GM23248 (cell line): Measurements from ENCODE around the gene CPPED1. TPM values are rescaled to one million over a fixed set of nuclear protein-coding genes. Genes with fewer than 3 reads are reported as not detected.

Source experiments
- DNase-seq: peaks from one replicate; pipeline ENCODE4 v3.0.0-alpha.2; 2015
- H2AFZ ChIP-seq: fragments of 200-600 bp; sonication (generic); 2 replicates; pipeline ENCODE4 v1.6.1; 2016; ENCODE audit warnings: antibody characterized with exemption
- H3F3A ChIP-seq: fragments of 200-600 bp; sonication (generic); 2 replicates; pipeline ENCODE4 v1.6.1; 2016; ENCODE audit warnings: mild to moderate bottlenecking, antibody characterized with exemption, mixed run types; ENCODE audit not compliant: insufficient read depth
- H3K27ac ChIP-seq: fragments of 200-600 bp; sonication (generic); 2 replicates; pipeline ENCODE4 v1.5.1; 2016; ENCODE audit warnings: mild to moderate bottlenecking
- H3K27me3 ChIP-seq: fragments of 200-600 bp; sonication (generic); replicated peaks from 2 replicates; pipeline ENCODE4 v1.6.1; 2016; ENCODE audit warnings: mild to moderate bottlenecking; ENCODE audit not compliant: insufficient read depth
- H3K36me3 ChIP-seq: fragments of 200-600 bp; sonication (generic); 2 replicates; pipeline ENCODE4 v1.6.1; 2016; ENCODE audit warnings: low read depth, mild to moderate bottlenecking
- H3K4me1 ChIP-seq: fragments of 200-600 bp; sonication (generic); 2 replicates; pipeline ENCODE4 v1.6.1; 2016; ENCODE audit warnings: mild to moderate bottlenecking; ENCODE audit not compliant: insufficient read depth
- H3K4me2 ChIP-seq: fragments of 200-600 bp; sonication (generic); one replicate; pipeline ENCODE4 v1.6.1; 2016; ENCODE audit warnings: mild to moderate bottlenecking; ENCODE audit not compliant: unreplicated experiment
- H3K4me3 ChIP-seq: fragments of 200-600 bp; sonication (generic); 2 replicates; pipeline ENCODE4 v1.5.1; 2016; ENCODE audit warnings: mild to moderate bottlenecking
- H3K79me2 ChIP-seq: fragments of 200-600 bp; sonication (generic); 2 replicates; pipeline ENCODE4 v1.6.1; 2016; ENCODE audit warnings: mild to moderate bottlenecking; ENCODE audit not compliant: insufficient read depth
- H3K9ac ChIP-seq: fragments of 200-600 bp; sonication (generic); 2 replicates; pipeline ENCODE4 v1.6.1; 2016; ENCODE audit warnings: mild to moderate bottlenecking
- H3K9me2 ChIP-seq: fragments of 200-600 bp; sonication (generic); 2 replicates; pipeline ENCODE4 v1.6.1; 2016; ENCODE audit warnings: mixed run types, mild to moderate bottlenecking, moderate library complexity; ENCODE audit not compliant: insufficient read depth
- H3K9me3 ChIP-seq: fragments of 200-600 bp; sonication (generic); one replicate; pipeline ENCODE4 v1.6.1; 2017; ENCODE audit warnings: low read depth
- H4K20me1 ChIP-seq: fragments of 200-600 bp; sonication (generic); 2 replicates; pipeline ENCODE4 v1.6.0; 2016; ENCODE audit not compliant: insufficient read depth
- EZH2 ChIP-seq: fragments of 200-600 bp; sonication (generic); IDR thresholded peaks from 2 replicates; pipeline ENCODE4 v1.6.1; 2018; ENCODE audit warnings: antibody characterized with exemption, mild to moderate bottlenecking; ENCODE audit not compliant: insufficient read depth, poor library complexity, severe bottlenecking
- EZH2phosphoT487 ChIP-seq: fragments of 200-600 bp; sonication (generic); IDR thresholded peaks from 2 replicates; pipeline ENCODE4 v1.6.1; 2018; ENCODE audit warnings: antibody characterized with exemption, moderate library complexity, mild to moderate bottlenecking, low read depth; ENCODE audit not compliant: insufficient read depth
- WGBS, 2 experiments: methylation state at CpG; one replicate each; pipeline ENCODE4 v1.1.6; 2015 to 2017; ENCODE audit warnings: low lambda C conversion rate in 2 of 2, low coverage in 1 of 2; ENCODE audit errors: missing lambda C conversion rate in 2 of 2; 5-methylcytosine and 5-hydroxymethylcytosine counted together
- in situ Hi-C: fragments of 300-500 bp; cut with MboI; formaldehyde crosslinking; loops from 2 replicates; pipeline ENCODE4 v1.15.0; 2020
- polyA plus RNA-seq: library from polyadenylated mRNA; unstranded; fragments of >200 nt; fragmentation: Nextera tagmentation; extraction: Ambion mirVana; gene quantifications from 2 replicates; pipeline ENCODE4 v1.2.1, GENCODE V29; 2016
- total RNA-seq: library from RNA; depleted of rRNA; stranded (reverse); fragments of >200 nt; shearing (Covaris generic); gene quantifications from 2 replicates; pipeline ENCODE4 v1.2.3, GENCODE V29; 2014

CPPED1 gene
- total and polyA plus RNA-seq, 2 experiments from 2014 or later: 11.7 to 39.1 TPM

DNA sequence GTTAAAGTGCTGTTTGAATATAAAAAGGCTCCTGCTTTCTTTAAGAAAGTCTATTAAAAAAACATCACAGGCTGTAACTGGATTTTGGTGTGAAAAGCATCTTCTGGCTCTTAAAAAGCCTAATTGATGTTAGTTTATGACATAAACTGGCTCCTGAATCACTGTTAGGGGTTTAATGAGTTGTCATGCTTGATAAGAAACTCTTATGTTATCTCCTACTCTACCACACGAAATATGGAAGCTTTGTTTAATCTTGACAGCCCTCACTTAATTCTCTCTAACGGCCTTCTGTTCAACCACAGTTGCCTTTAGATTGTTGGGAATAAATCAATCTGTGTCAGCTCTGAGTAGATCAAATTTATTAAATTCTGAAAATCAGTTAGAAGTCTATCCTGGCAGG, 51.5 kb downstream of the CPPED1 start:
- Histone ChIP-seq H3K9me2 (no peaks in the 10 kb centered on the region), H3K36me3 (no peaks in the 10 kb centered on the region), H3K9me3 (no peaks in the 10 kb centered on the region), H3K4me2 (no peak overlapping the region), H3F3A (no peaks in the 10 kb centered on the region), H3K79me2 (no peaks in the 10 kb centered on the region; the same call in 1 of the 2 replicates), H3K9ac (no peak overlapping the region), H2AFZ (no peak overlapping the region), H3K27ac (no peak overlapping the region), H3K4me3 (no peak overlapping the region), H3K4me1 (no peaks in the 10 kb centered on the region), H4K20me1 (no peaks in the 10 kb centered on the region), H3K27me3 (no peaks in the 10 kb centered on the region)
- TF ChIP-seq EZH2phosphoT487 (no peak), EZH2 (no peak)
- in situ Hi-C loops: no loop called here
- no peak for DNase-seq
- WGBS, 2 experiments: 94 to 97% methylated on average over 2 of the region's 2 CpGs

DNA sequence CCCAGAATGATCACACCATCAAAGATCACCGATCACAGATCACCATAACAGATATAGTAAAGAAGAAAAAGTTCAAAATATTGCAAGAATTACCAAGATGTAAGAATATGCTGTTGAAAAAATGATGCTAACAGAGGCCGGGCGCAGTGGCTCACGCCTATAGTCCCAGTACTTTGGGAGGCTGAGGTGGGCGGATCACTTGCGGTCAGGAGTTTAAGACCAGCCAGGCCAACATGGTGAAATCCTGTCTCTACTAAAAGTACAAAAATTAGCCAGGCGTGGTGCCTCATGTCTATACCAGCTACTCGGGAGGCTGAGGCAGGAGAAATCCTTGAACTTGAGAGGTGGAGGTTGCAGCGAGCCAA, 53.2 kb downstream of the CPPED1 start:
- Histone ChIP-seq H3K36me3 (no peaks in the 10 kb centered on the region), H3K27ac (no peak overlapping the region), H3K4me1 (no peaks in the 10 kb centered on the region), H3K9me2 (no peaks in the 10 kb centered on the region), H3F3A (no peaks in the 10 kb centered on the region), H3K27me3 (no peaks in the 10 kb centered on the region), H4K20me1 (no peaks in the 10 kb centered on the region), H3K4me3 (no peak overlapping the region), H3K9ac (no peak overlapping the region), H3K9me3 (no peaks in the 10 kb centered on the region), H3K79me2 (no peaks in the 10 kb centered on the region; the same call in 1 of the 2 replicates), H3K4me2 (no peak overlapping the region), H2AFZ (no peak overlapping the region)
- no peak for TF ChIP-seq EZH2phosphoT487
- TF ChIP-seq EZH2: no peak
- in situ Hi-C loops: no loop called here
- WGBS, 2 experiments: 98 to 99% methylated on average over 9 of the region's 9 CpGs
- no peak for DNase-seq

DNA sequence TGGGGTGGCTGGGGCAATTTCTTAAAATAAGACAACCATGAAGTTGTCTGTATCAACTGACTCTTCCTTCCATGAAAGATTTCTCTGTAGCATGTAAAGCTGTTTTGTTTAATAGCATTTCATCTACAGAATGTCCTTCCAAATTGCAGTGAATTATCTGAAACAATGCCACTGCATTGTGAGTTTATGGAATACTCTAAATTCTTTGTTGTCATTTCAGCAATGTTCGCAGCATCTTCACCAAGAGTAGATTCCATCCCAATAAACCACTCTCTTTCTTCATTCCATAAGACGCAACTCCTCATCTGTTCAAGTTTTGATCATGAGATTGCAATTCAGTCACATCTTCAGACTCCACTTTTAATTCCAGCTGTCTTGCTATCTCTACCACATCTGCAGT, 54.6 kb downstream of the CPPED1 start:
- Histone ChIP-seq H3K9me2 (no peaks in the 10 kb centered on the region), H3K4me2 (no peak overlapping the region), H3K4me3 (no peak overlapping the region), H3K4me1 (no peaks in the 10 kb centered on the region), H3K27me3 (no peaks in the 10 kb centered on the region), H3K27ac (no peak overlapping the region), H3K36me3 (no peaks in the 10 kb centered on the region), H3K9ac (no peak overlapping the region), H2AFZ (no peak overlapping the region), H3K79me2 (no peaks in the 10 kb centered on the region), H3K9me3 (no peaks in the 10 kb centered on the region), H3F3A (no peaks in the 10 kb centered on the region), H4K20me1 (no peaks in the 10 kb centered on the region)
- WGBS, 2 experiments: 83 to 87% methylated on average over 2 of the region's 2 CpGs
- TF ChIP-seq EZH2: no peak
- no peak for TF ChIP-seq EZH2phosphoT487
- in situ Hi-C loops: no loop called here
- DNase-seq: no peak

DNA sequence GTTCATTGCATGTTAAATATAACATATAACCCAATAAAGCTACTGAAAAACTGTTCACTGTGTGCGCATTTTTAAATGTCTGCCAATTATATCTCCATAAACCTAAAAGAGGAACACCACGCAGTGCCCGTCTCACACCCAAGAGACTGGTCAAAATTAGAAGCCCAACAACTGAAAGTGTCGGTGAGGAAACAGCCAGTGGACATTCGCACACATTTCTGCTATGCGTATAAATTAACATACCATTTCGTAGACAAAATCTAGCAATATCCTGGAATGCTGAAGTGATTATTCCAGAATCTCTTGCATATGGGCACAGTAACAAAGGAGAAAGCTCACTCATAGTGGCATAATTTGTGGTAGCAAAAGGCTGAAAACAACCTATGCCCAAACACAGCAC, 55.9 kb downstream of the CPPED1 start:
- H3K4me2 ChIP-seq: no peak overlapping the region
- H3K9me3 ChIP-seq: no peaks in the 10 kb centered on the region
- no peak overlapping the region for H2AFZ ChIP-seq
- in situ Hi-C loops: no loop called here
- H3K4me3 ChIP-seq: no peak overlapping the region
- no peaks in the 10 kb centered on the region for H3K36me3 ChIP-seq
- H3K27ac ChIP-seq: no peak overlapping the region
- H3K79me2 ChIP-seq: no peaks in the 10 kb centered on the region
- H3K9ac ChIP-seq: no peak overlapping the region
- WGBS, 2 experiments: 92 to 95% methylated on average over 7 of the region's 7 CpGs
- H3F3A ChIP-seq: no peaks in the 10 kb centered on the region
- H3K27me3 ChIP-seq: no peaks in the 10 kb centered on the region
- no peaks in the 10 kb centered on the region for H3K4me1 ChIP-seq
- DNase-seq: no peak
- H4K20me1 ChIP-seq: no peaks in the 10 kb centered on the region
- no peak for TF ChIP-seq EZH2phosphoT487
- no peak for TF ChIP-seq EZH2
- H3K9me2 ChIP-seq: no peaks in the 10 kb centered on the region

DNA sequence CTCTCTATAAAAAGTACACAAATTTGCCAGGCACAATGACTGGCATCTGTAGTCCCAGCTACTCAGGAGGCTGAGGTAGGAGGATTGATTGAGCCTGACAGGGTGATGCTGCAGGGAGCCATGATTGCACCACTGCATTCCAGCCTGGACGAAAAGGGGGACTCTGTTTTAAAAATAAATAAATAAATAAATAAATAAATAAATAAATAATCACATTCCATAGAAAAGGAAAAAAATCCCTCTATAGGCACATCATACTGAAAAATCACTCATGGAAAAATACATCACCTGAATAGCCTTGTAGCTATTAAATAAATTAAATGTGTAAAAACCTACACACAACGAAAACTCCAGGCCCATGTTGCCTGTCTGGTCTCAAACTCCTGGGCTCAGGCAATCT, 56.4 kb downstream of the CPPED1 start:
- Histone ChIP-seq H3K4me1 (no peaks in the 10 kb centered on the region), H3F3A (no peaks in the 10 kb centered on the region), H3K9me2 (no peaks in the 10 kb centered on the region), H4K20me1 (no peaks in the 10 kb centered on the region), H3K27me3 (no peaks in the 10 kb centered on the region), H3K4me2 (no peak overlapping the region), H2AFZ (no peak overlapping the region), H3K4me3 (no peak overlapping the region), H3K9ac (no peak overlapping the region), H3K27ac (no peak overlapping the region), H3K36me3 (no peaks in the 10 kb centered on the region), H3K9me3 (no peaks in the 10 kb centered on the region), H3K79me2 (no peaks in the 10 kb centered on the region)
- 76 to 86% methylated on average over 2 of the region's 2 CpGs for WGBS, 2 experiments
- DNase-seq: no peak
- in situ Hi-C loops: no loop called here
- TF ChIP-seq EZH2phosphoT487: no peak
- TF ChIP-seq EZH2: no peak
